ENCODE measurements around the gene SCNN1B.
"Not testable (repeated sequence)": the region's sequence is repeated elsewhere in the genome, so short reads cannot be mapped to it uniquely, and the experiment has no call there.

SCNN1B gene

GRCh38 chr16:23379707-23380106 lies 77.6 kb downstream of the SCNN1B start:
- DNase-seq (ENCODE audit: low spot score): no peak

- no peak for DNase-seq (ENCODE audit: low spot score)
These were observed 78.4 kb downstream of the SCNN1B start for GRCh38 chr16:23380501-23380951.

GRCh38 chr16:23381702-23382101 lies 79.6 kb downstream of the SCNN1B start:
- not testable (repeated sequence) for DNase-seq (ENCODE audit: low spot score)

- no peak for DNase-seq (ENCODE audit: low spot score)
These were observed 80.2 kb downstream of the SCNN1B start for GRCh38 chr16:23382279-23382678.

GRCh38 chr16:23383881-23384280 lies 81.8 kb downstream of the SCNN1B start:
- no peak for DNase-seq (ENCODE audit: low spot score)

- no peak for DNase-seq (ENCODE audit: low spot score)
These were observed 82.8 kb downstream of the SCNN1B start for GRCh38 chr16:23384878-23385277.

GRCh38 chr16:23385441-23385840 lies 83.3 kb downstream of the SCNN1B start:
- DNase-seq (ENCODE audit: low spot score): no peak

- no peak for DNase-seq (ENCODE audit: low spot score)
These were observed 85.6 kb downstream of the SCNN1B start for GRCh38 chr16:23387666-23388065.

- DNase-seq (ENCODE audit: low spot score): no peak
These were observed 86.7 kb downstream of the SCNN1B start for GRCh38 chr16:23388786-23389185.

GRCh38 chr16:23389201-23389600 lies 87.1 kb downstream of the SCNN1B start:
- DNase-seq (ENCODE audit: low spot score): no peak

- DNase-seq (ENCODE audit: low spot score): not testable (repeated sequence)
These were observed 87.8 kb downstream of the SCNN1B start for GRCh38 chr16:23389936-23390335.

- no peak for DNase-seq (ENCODE audit: low spot score)
These were observed 89.5 kb downstream of the SCNN1B start for GRCh38 chr16:23391381-23392222.

- no peak for DNase-seq (ENCODE audit: low spot score)
These were observed 90.1 kb downstream of the SCNN1B start for GRCh38 chr16:23392223-23392600.

GRCh38 chr16:23394141-23394831 lies 92.2 kb downstream of the SCNN1B start:
- no peak for DNase-seq (ENCODE audit: low spot score)

GRCh38 chr16:23395732-23396131 lies 93.6 kb downstream of the SCNN1B start:
- no peak for DNase-seq (ENCODE audit: low spot score)

GRCh38 chr16:23397464-23397863 lies 95.4 kb downstream of the SCNN1B start:
- no peak for DNase-seq (ENCODE audit: low spot score)

GRCh38 chr16:23398987-23399805 lies 97.1 kb downstream of the SCNN1B start:
- DNase-seq (ENCODE audit: low spot score): no peak

GRCh38 chr16:23400447-23400846 lies 98.3 kb downstream of the SCNN1B start:
- not testable (repeated sequence) for DNase-seq (ENCODE audit: low spot score)

GRCh38 chr16:23401139-23401538 lies 99.0 kb downstream of the SCNN1B start:
- DNase-seq (ENCODE audit: low spot score): no peak

GRCh38 chr16:23402100-23402499 lies 100.0 kb downstream of the SCNN1B start:
- DNase-seq (ENCODE audit: low spot score): no peak

- DNase-seq (ENCODE audit: low spot score): no peak
These were observed 101.4 kb downstream of the SCNN1B start for GRCh38 chr16:23403547-23403946.

GRCh38 chr16:23406024-23406423 lies 103.9 kb downstream of the SCNN1B start:
- no peak for DNase-seq (ENCODE audit: low spot score)

Data from SK-N-DZ (cell line).